K562 (cell line): ENCODE results near the gene TIMM44. TPM values are rescaled to one million over a fixed set of nuclear protein-coding genes. Genes with fewer than 3 reads are reported as not detected.
A peak's percentile ranks its signal among the peaks of the same experiment; 100 is the strongest.

Experiments
- ATAC-seq: fragments of 200-7000 bp; cut with Tn5 transposase; 3 replicates; pipeline ENCODE4 v1.9.1; 2020; ENCODE audit warnings: moderate library complexity
- BruUV-seq: library from RNA; stranded (reverse); fragments of 400-500 nt; replicated peaks from 2 replicates; lab custom pipeline; 2021; lab: Mats Ljungman, UMichigan
- CTCF ChIA-PET: fragments of 300-600 bp; formaldehyde crosslinking; extraction: SDS; loops from one replicate; lab custom pipeline; 2021; ENCODE audit warnings: low intra/inter-chr PET ratio; lab: Yijun Ruan, JAX
- POLR2A ChIA-PET: fragments of 300-600, 350-650 bp; sonication (Branson Sonifier 250); formaldehyde crosslinking; extraction: SDS; loops from one replicate; lab custom pipeline; 2021; ENCODE audit warnings: antibody characterized with exemption, inconsistent platforms; lab: Yijun Ruan, JAX
- DNase-seq, 4 experiments: peaks; one replicate each; pipeline versions ENCODE4 v3.0.0 to v3.0.0-alpha.2; 2011 to 2018; ENCODE audit warnings: low spot score in 3 of 4, mixed read lengths in 3 of 4; ENCODE audit errors: extremely low read depth in 1 of 4
- FAIRE-seq: peaks from 2 replicates; lab custom pipeline; 2011; peaks lifted over from hg19 to GRCh38; lab: Jason Lieb, UNC
- H2AFZ ChIP-seq: 2 replicates; pipeline ENCODE4 v1.6.0; 2011; ENCODE audit warnings: low read depth, low read length, control low read depth, inconsistent platforms
- H3K27ac ChIP-seq: fragments of 200-600 bp; 3 replicates; pipeline ENCODE4 v1.8.0; 2011; ENCODE audit warnings: low read depth, mild to moderate bottlenecking, control low read depth, inconsistent platforms, low read length, moderate library complexity, mixed read lengths; ENCODE audit errors: extremely low read depth
- H3K27me3 ChIP-seq, 2 experiments: fragments of 300-600 bp in 1 of 2; 2 replicates in 1 of 2; 3 replicates in 1 of 2; pipeline versions ENCODE4 v1.6.0 to v1.8.0; 2011; ENCODE audit warnings: inconsistent platforms in 2 of 2, low read length in 2 of 2, mild to moderate bottlenecking in 1 of 2, mixed read lengths in 1 of 2, moderate library complexity in 1 of 2; ENCODE audit not compliant: control insufficient read depth in 2 of 2, insufficient read depth in 2 of 2
- H3K36me3 ChIP-seq: fragments of 300-600 bp; 3 replicates; pipeline ENCODE4 v1.8.0; 2011; ENCODE audit warnings: mild to moderate bottlenecking, low read length, inconsistent platforms; ENCODE audit not compliant: control insufficient read depth, insufficient read depth
- H3K4me1 ChIP-seq, 2 experiments: fragments of 200-600 bp in 1 of 2; replicated peaks in 1 of 2; 2 replicates in 1 of 2; 3 replicates in 1 of 2; pipeline versions ENCODE4 v1.5.1 to v1.8.0; 2011; ENCODE audit warnings: inconsistent platforms in 2 of 2, low read length in 2 of 2, mild to moderate bottlenecking in 1 of 2, mixed read lengths in 1 of 2, moderate library complexity in 1 of 2; ENCODE audit not compliant: control insufficient read depth in 2 of 2, insufficient read depth in 2 of 2
- H3K4me2 ChIP-seq: 2 replicates; pipeline ENCODE4 v1.6.1; 2011; ENCODE audit warnings: low read length, control low read depth, inconsistent platforms, mixed read lengths; ENCODE audit not compliant: insufficient read depth
- H3K4me3 ChIP-seq: fragments of 200-600 bp; sonication (generic), shearing (Covaris generic); 2 replicates; pipeline ENCODE4 v1.5.1; 2016; ENCODE audit warnings: control low read depth, inconsistent platforms
- H3K79me2 ChIP-seq: fragments of 200-600 bp; 3 replicates; pipeline ENCODE4 v1.8.0; 2011; ENCODE audit warnings: low read length, inconsistent platforms; ENCODE audit not compliant: control insufficient read depth, insufficient read depth
- H3K9ac ChIP-seq, 2 experiments: 2 replicates each; pipeline versions ENCODE4 v1.6.0 to v1.6.1; 2011; ENCODE audit warnings: low read depth in 2 of 2, low read length in 2 of 2, control low read depth in 1 of 2, inconsistent platforms in 1 of 2, mild to moderate bottlenecking in 1 of 2, mixed read lengths in 1 of 2; ENCODE audit not compliant: insufficient read depth in 1 of 2
- H3K9me1 ChIP-seq: one replicate; pipeline ENCODE4 v1.6.0; 2011; ENCODE audit warnings: inconsistent platforms, mild to moderate bottlenecking, low read length, moderate library complexity; ENCODE audit not compliant: control insufficient read depth, insufficient read depth
- H3K9me3 ChIP-seq: replicated peaks from 2 replicates; pipeline ENCODE4 v1.5.1; 2011; ENCODE audit warnings: low read depth, low read length, inconsistent platforms; ENCODE audit not compliant: control insufficient read depth, insufficient read depth
- H4K20me1 ChIP-seq: replicated peaks from 2 replicates; pipeline ENCODE4 v1.6.1; 2011; ENCODE audit warnings: low read length, inconsistent platforms, mixed read lengths; ENCODE audit not compliant: control insufficient read depth, insufficient read depth
- ETV6 ChIP-seq, 3 experiments: fragments of 150-350 bp in 1 of 3; sonication (generic) in 1 of 3; formaldehyde crosslinking in 1 of 3; IDR thresholded peaks; 2 replicates each; pipeline versions ENCODE4 v1.6.1 to v1.8.0; 2014 to 2022; ENCODE audit warnings: borderline replicate concordance in 2 of 3, low read depth in 2 of 3, antibody characterized with exemption in 1 of 3, low read length in 1 of 3, mild to moderate bottlenecking in 1 of 3, missing genetic modification reagents in 1 of 3
- GATA2 ChIP-seq: sonication (generic); formaldehyde crosslinking; IDR thresholded peaks from 2 replicates; pipeline ENCODE4 v1.4.0; 2020; ENCODE audit warnings: mild to moderate bottlenecking, missing genetic modification reagents
- JUN ChIP-seq, 2 experiments: sonication (generic) in 1 of 2; formaldehyde crosslinking in 1 of 2; IDR thresholded peaks; 2 replicates each; pipeline versions ENCODE4 v1.6.1 to v1.8.0; 2012 to 2022; ENCODE audit warnings: borderline replicate concordance in 2 of 2, mild to moderate bottlenecking in 2 of 2, improper control_type of control experiment in 1 of 2, low read depth in 1 of 2, low read length in 1 of 2, missing genetic modification reagents in 1 of 2
- MAFG ChIP-seq: fragments of 450-650 bp; conservative IDR thresholded peaks from 2 replicates; pipeline ENCODE4 v1.6.1; 2016; ENCODE audit warnings: missing genetic modification characterization, missing compliant biosample characterization
- NFATC3 ChIP-seq: fragments of 450-650 bp; IDR thresholded peaks from 2 replicates; pipeline ENCODE4 v1.6.1; 2017; ENCODE audit warnings: mild to moderate bottlenecking
- SAFB2 ChIP-seq: fragments of 200-400 bp; formaldehyde crosslinking; IDR thresholded peaks from 2 replicates; pipeline ENCODE4 v1.6.1; 2018; ENCODE audit warnings: borderline replicate concordance, low read length, low read depth, moderate library complexity; ENCODE audit not compliant: severe bottlenecking
- SMC3 ChIP-seq: conservative IDR thresholded peaks from 2 replicates; pipeline ENCODE4 v1.6.1; 2011; ENCODE audit warnings: low read depth, low read length, improper control_type of control experiment; ENCODE audit not compliant: insufficient read depth
- ZNF354B ChIP-seq: fragments of 250-450 bp; sonication (Bioruptor Pico); IDR thresholded peaks from 2 replicates; pipeline ENCODE4 v1.4.0; 2020
- ZNF695 ChIP-seq: fragments of 450-650 bp; formaldehyde crosslinking; IDR thresholded peaks from 2 replicates; pipeline ENCODE4 v1.4.0; 2020; ENCODE audit warnings: mild to moderate bottlenecking, moderate library complexity
- WGBS: fragments of 100-300 bp; shearing (Covaris generic); methylation state at CpG from one replicate; pipeline ENCODE4 v1.1.6; 2016; ENCODE audit warnings: low coverage, mixed read lengths; ENCODE audit not compliant: insufficient coverage; ENCODE audit errors: missing lambda C conversion rate; 5-methylcytosine and 5-hydroxymethylcytosine counted together
- in situ Hi-C: fragments of 300-500 bp; cut with MboI; formaldehyde crosslinking; loops from 4 replicates; pipeline ENCODE4 v1.15.0; 2018; ENCODE audit warnings: inconsistent platforms, mixed read lengths
- intact Hi-C: fragments of 100-400 bp; cut with micrococcal nuclease; formaldehyde crosslinking; loops from 2 replicates; pipeline ENCODE4 v1.14.2; 2022
- polyA plus RNA-seq, 8 experiments: library from polyadenylated mRNA; depleted of rRNA in 4 of 8; stranded (reverse) in 5 of 8; unstranded in 3 of 8; fragments of >200 nt; fragmentation: Nextera tagmentation in 2 of 8; fragmentation: Illumina TruSeq in 1 of 8; extraction: Ambion mirVana in 2 of 8; extraction: Trizol in 1 of 8; gene quantifications; 2 replicates each; pipeline versions ENCODE4 v1.2.1 to v1.2.3, GENCODE V29; 2011 to 2014; ENCODE audit warnings: inconsistent platforms in 1 of 8, missing spikeins in 1 of 8
- total RNA-seq, 7 experiments: library from RNA; depleted of rRNA in 6 of 7; stranded (reverse); fragments of >200 nt in 6 of 7; fragmentation: Illumina TruSeq in 2 of 7; extraction: Trizol in 2 of 7; gene quantifications; 2 replicates each; pipeline versions ENCODE4 v1.2.1 to v1.2.3, GENCODE V29; 2011 to 2021; ENCODE audit warnings: low replicate concordance in 1 of 7
- TF ChIP-seq, protein P1 (sequence below): sonication (generic); formaldehyde crosslinking; IDR thresholded peaks from 2 replicates; pipeline ENCODE4 v1.8.1; 2023; ENCODE audit warnings: mild to moderate bottlenecking, missing genetic modification reagents, moderate library complexity
- TF ChIP-seq, protein P2 (sequence below): IDR thresholded peaks from 2 replicates; pipeline ENCODE4 v1.6.1; 2016; ENCODE audit warnings: missing genetic modification characterization, missing compliant biosample characterization
- TF ChIP-seq, protein P3 (sequence below), 2 experiments: fragments of 450-650 bp; IDR thresholded peaks; 2 replicates each; pipeline ENCODE4 v1.6.1; 2018; ENCODE audit warnings: mild to moderate bottlenecking in 2 of 2, low read depth in 1 of 2; ENCODE audit not compliant: partially characterized antibody in 2 of 2

Gene TIMM44
- total and polyA plus RNA-seq, 9 of the 15 experiments (the other 6 are each of a cell fraction or from before 2014, with no cell fraction given), result 10.3 to 231 (median 89.3) TPM

DNA sequence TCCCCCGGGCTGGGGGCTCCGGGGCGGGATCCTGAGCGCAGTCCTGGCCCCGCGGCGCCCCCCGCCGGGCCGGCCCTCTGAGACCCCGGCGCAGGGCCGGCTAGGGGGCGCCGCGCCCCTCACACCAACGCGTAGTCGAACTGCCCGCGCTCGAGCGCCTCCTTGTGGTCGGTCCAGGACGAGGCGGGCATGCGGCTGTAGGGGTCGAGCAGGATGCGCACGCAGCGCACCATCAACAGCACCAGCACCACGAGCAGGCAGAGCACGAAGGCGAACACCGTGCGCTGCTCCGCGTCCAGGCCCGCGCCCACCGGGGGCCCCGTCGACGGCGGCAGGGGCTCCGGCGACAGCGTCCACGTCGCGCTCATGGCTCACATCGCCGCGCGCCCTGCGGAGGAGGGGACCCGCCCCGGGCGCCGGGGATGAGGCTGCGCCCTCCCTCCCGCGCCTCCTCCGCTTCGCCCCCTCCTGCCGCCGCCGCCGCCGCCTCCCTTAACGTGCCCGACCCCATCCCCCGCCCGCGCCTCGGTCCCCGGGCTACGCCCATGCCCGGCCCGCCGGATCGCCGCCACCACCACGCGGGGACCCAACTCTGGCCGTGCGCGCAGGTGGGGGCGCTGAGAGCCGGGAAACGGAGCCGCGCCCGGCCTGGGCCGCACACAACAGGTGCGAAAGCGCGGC, 18.2 kb downstream of the TIMM44 start:
- H3K79me2 ChIP-seq, result no peaks in the 10 kb centered on the region; the same call in 2 of the 3 replicates
- H3K9me1 ChIP-seq, result no peaks in the 10 kb centered on the region
- H2AFZ ChIP-seq, result peak overlapping the region; percentile 79; the same call in 1 of the 2 replicates
- intact Hi-C loops (loop anchor here (1.0 kb wide), 1 partner anchor 72 kb away; no protein-coding TSS in a partner anchor), in situ Hi-C loops (no loop called here)
- no peaks in the 10 kb centered on the region for H3K9me3 ChIP-seq
- peak overlapping the region; percentile 66 for H3K4me2 ChIP-seq
- peak overlapping the region; percentile 48 for H3K4me3 ChIP-seq
- peaks cover 39% of the 10 kb centered on the region; the same call in 1 of the 3 replicates for H3K36me3 ChIP-seq
- ChIA-PET POLR2A (no interaction called here), CTCF (interaction anchor here (0.6 to 1.4 kb wide), 3 partner anchors 60 to 697 kb away, joined by 3 to 5 read pairs (median 3); no protein-coding TSS in a partner anchor)
- FAIRE-seq, result peak; percentile 86
- BruUV-seq, result no TSS peak
- peak; percentile 75 to 93 (median 84) for DNase-seq
- no peaks in the 10 kb centered on the region for H3K27me3 ChIP-seq
- under 1% methylated on average over 32 of the region's 98 CpGs for WGBS
- peak; percentile 57 for ATAC-seq
- peak overlapping the region in 1 of 2 experiments; percentile 87; a peak in 2 of 4 replicates for H3K9ac ChIP-seq
- H4K20me1 ChIP-seq, result peaks cover 31% of the 10 kb centered on the region; the same call in 1 of the 2 replicates
- peaks cover 13 to 86% of the 10 kb centered on the region in 2 experiments for H3K4me1 ChIP-seq
- peak overlapping the region; percentile 48; the same call in 1 of the 3 replicates for H3K27ac ChIP-seq
- peak; percentile 80 for TF ChIP-seq SMC3
- TF ChIP-seq MAFG (tag), result no peak
- TF ChIP-seq, protein P1, sequence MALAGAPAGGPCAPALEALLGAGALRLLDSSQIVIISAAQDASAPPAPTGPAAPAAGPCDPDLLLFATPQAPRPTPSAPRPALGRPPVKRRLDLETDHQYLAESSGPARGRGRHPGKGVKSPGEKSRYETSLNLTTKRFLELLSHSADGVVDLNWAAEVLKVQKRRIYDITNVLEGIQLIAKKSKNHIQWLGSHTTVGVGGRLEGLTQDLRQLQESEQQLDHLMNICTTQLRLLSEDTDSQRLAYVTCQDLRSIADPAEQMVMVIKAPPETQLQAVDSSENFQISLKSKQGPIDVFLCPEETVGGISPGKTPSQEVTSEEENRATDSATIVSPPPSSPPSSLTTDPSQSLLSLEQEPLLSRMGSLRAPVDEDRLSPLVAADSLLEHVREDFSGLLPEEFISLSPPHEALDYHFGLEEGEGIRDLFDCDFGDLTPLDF (CRISPR knock-in tag), result no peak
- TF ChIP-seq NFATC3, result no peak
- no peak for TF ChIP-seq GATA2 (CRISPR knock-in tag)
- TF ChIP-seq ZNF354B (CRISPR knock-in tag), result no peak
- TF ChIP-seq, protein P2, sequence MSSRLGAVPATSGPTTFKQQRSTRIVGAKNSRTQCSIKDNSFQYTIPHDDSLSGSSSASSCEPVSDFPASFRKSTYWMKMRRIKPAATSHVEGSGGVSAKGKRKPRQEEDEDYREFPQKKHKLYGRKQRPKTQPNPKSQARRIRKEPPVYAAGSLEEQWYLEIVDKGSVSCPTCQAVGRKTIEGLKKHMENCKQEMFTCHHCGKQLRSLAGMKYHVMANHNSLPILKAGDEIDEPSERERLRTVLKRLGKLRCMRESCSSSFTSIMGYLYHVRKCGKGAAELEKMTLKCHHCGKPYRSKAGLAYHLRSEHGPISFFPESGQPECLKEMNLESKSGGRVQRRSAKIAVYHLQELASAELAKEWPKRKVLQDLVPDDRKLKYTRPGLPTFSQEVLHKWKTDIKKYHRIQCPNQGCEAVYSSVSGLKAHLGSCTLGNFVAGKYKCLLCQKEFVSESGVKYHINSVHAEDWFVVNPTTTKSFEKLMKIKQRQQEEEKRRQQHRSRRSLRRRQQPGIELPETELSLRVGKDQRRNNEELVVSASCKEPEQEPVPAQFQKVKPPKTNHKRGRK, result no peak
- no peak for TF ChIP-seq ZNF695 (CRISPR knock-in tag)
- no peak for TF ChIP-seq SAFB2
- peak; percentile 26; the same call in 1 of the 2 replicates for TF ChIP-seq JUN (IDR thresholded peaks at IDR 0.05; ENCODE audit: borderline replicate concordance, low read depth, low read length)
- 0 out of 2 replicates have a peak, but pooled peaks have one; percentile 27 for TF ChIP-seq JUN (CRISPR knock-in tag; IDR thresholded peaks at IDR 0.05; ENCODE audit: borderline replicate concordance)
- TF ChIP-seq, protein P3, sequence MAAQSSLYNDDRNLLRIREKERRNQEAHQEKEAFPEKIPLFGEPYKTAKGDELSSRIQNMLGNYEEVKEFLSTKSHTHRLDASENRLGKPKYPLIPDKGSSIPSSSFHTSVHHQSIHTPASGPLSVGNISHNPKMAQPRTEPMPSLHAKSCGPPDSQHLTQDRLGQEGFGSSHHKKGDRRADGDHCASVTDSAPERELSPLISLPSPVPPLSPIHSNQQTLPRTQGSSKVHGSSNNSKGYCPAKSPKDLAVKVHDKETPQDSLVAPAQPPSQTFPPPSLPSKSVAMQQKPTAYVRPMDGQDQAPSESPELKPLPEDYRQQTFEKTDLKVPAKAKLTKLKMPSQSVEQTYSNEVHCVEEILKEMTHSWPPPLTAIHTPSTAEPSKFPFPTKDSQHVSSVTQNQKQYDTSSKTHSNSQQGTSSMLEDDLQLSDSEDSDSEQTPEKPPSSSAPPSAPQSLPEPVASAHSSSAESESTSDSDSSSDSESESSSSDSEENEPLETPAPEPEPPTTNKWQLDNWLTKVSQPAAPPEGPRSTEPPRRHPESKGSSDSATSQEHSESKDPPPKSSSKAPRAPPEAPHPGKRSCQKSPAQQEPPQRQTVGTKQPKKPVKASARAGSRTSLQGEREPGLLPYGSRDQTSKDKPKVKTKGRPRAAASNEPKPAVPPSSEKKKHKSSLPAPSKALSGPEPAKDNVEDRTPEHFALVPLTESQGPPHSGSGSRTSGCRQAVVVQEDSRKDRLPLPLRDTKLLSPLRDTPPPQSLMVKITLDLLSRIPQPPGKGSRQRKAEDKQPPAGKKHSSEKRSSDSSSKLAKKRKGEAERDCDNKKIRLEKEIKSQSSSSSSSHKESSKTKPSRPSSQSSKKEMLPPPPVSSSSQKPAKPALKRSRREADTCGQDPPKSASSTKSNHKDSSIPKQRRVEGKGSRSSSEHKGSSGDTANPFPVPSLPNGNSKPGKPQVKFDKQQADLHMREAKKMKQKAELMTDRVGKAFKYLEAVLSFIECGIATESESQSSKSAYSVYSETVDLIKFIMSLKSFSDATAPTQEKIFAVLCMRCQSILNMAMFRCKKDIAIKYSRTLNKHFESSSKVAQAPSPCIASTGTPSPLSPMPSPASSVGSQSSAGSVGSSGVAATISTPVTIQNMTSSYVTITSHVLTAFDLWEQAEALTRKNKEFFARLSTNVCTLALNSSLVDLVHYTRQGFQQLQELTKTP (IDR thresholded peaks at IDR 0.05; ENCODE audit: low read depth in 1 of 2, partially characterized antibody in 2 of 2), result no peak
- TF ChIP-seq ETV6 (IDR thresholded peaks at IDR 0.05; ENCODE audit: borderline replicate concordance in 1 of 2, low read depth in 2 of 2, low read length in 1 of 2), result no peak
- 0 out of 2 replicates have a peak, but pooled peaks have one; percentile 29 for TF ChIP-seq ETV6 (CRISPR knock-in tag; IDR thresholded peaks at IDR 0.05; ENCODE audit: borderline replicate concordance)
